Keratinocyte (primary cell): ENCODE measurements around the gene C15orf39.

Experiments
- CTCF ChIP-seq, 3 experiments: IDR thresholded peaks in 1 of 3; conservative IDR thresholded peaks in 1 of 3; optimal IDR thresholded peaks in 1 of 3; 2 replicates in 2 of 3; 3 replicates in 1 of 3; pipeline versions ENCODE3 to v1.5.1; 2011; ENCODE audit warnings: low read length in 3 of 3, mild to moderate bottlenecking in 3 of 3, moderate library complexity in 2 of 3, control low read depth in 1 of 3, inconsistent platforms in 1 of 3; ENCODE audit not compliant: insufficient read depth in 2 of 3; ENCODE audit errors: extremely low read depth in 1 of 3
- EZH2 ChIP-seq: IDR thresholded peaks from one replicate; pipeline ENCODE4 v1.6.1; 2012; ENCODE audit warnings: inconsistent platforms, mild to moderate bottlenecking, low read length, moderate library complexity

GRCh38 chr15:75249726-75250125, 48.0 kb downstream of the C15orf39 start:
- TF ChIP-seq CTCF (optimal IDR thresholded peaks at IDR 0.05 in 1 of 3, IDR thresholded peaks at IDR 0.05 in 1 of 3, conservative IDR thresholded peaks at IDR 0.05 in 1 of 3; ENCODE audit: extremely low read depth in 1 of 3, insufficient read depth in 2 of 3, low read length in 3 of 3), result no peak
- TF ChIP-seq EZH2, result no peak
